Stomach (tissue), 4 donors: ENCODE measurements around the gene RXRA.

Source experiments
- CTCF ChIP-seq, 7 experiments: fragments of 450-650 bp in 4 of 7; fragments of 200-600 bp in 3 of 7; sonication (generic) in 3 of 7; IDR thresholded peaks; one replicate each; pipeline ENCODE4 v1.5.1; 2016 to 2019; ENCODE audit warnings: antibody characterized with exemption in 7 of 7, control low read depth in 2 of 7, mild to moderate bottlenecking in 1 of 7
- POLR2AphosphoS5 ChIP-seq, 3 donors: sonication (generic); formaldehyde crosslinking; IDR thresholded peaks; one replicate each; pipeline ENCODE4 v1.6.1; 2016; ENCODE audit warnings: antibody characterized with exemption in 3 of 3

GRCh38 chr9:134278286-134278685 lies 48.0 kb upstream of the RXRA start:
- no peak for TF ChIP-seq CTCF (IDR thresholded peaks at IDR 0.05)
- no peak for TF ChIP-seq POLR2AphosphoS5 (IDR thresholded peaks at IDR 0.05)
